HG03575 (cell line): ENCODE results near the gene PABPC3.

Source experiments
- ATAC-seq: cut with Tn5 transposase; IDR thresholded peaks from one replicate; pipeline ENCODE4 v1.9.1; 2021; ENCODE audit not compliant: unreplicated experiment, insufficient number of reproducible peaks, low FRiP score; ENCODE audit errors: extremely low read depth

Gene PABPC3

DNA sequence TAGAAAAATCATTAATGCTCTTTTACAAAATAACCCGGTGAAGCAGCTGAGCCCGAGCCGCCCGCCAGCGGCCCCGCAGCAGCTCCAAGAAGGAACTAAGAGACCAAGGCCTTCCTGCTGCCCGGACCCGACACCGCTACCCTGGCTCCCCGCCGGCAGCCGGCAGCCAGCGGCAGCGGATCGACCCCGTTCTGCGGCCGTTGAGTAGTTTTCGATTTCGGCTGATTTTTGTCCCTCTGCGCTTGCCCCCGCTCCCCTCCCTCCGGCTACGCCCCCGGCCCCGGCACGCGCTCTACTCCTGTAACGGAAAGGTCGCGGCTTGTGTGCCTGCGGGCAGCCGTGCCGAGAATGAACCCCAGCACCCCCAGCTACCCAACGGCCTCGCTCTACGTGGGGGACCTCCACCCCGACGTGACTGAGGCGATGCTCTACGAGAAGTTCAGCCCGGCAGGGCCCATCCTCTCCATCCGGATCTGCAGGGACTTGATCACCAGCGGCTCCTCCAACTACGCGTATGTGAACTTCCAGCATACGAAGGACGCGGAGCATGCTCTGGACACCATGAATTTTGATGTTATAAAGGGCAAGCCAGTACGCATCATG, at the start of gene PABPC3:
TSS of gene PABPC3 (plus strand) at position 286 of the 603 bp plus-strand sequence. CDS start at position 349, 63 bp downstream.
- ATAC-seq: no peak

DNA sequence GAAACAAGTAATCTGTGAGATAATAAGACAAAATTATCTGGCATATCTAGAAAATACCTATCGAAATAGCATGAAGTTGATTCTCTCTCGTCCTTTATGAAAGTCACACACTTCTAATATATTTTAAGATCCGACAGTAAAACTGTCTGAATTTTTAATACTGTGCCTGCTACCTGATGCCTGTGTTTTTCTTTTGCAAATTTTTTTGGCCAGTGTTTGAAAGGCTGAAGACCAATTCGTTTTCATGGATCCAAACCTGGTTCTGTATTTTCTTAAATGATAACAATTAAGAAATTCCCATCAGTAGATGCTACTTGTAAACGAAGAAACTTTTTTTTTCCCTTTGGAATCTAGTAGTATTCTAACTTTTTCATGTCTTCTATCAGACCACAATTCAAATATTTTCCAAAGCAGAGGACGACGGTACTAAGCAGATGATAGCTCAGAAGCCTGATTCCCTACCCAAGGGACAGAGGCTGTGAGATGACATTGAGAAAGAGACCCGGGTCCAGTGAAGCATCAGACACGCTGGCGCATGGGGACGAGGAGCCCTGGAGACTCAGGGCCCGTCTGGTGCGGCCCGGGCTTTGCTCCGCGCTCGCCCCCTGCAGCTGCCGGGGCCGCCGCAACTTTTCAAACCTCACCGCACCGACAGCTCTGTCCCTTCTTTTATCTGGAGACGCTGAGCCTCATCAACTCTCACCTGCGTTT, 49.5 kb upstream of the PABPC3 start:
- ATAC-seq: no peak

DNA sequence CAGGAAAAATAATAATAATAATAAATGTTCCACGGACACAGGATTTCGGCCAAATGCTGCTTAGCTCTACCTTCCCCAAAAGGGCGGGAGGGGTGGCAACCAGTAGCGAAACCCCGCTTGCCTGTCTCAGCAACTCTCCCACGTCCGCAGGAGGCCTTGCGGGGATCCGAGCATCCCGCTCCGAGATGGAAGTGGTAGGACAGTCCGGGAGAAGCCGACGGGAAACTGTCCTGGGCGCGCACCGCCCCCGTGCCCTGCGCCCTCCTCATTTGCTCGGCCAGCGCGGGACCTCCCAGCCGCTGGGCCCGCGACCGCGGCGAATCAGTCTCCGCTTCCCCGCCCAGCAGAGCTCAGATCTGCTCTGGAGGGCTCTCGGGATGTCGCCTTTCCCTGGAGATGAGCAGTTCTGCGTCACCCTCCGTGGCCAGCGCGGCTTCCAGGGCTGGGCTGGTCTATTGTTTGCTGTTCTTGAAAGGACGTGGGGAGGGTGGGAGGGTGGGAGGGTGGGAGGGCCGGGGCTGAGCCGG, 48.9 kb upstream of the PABPC3 start:
- no peak for ATAC-seq

GRCh38 chr13:25051065-25051464, 44.9 kb upstream of the PABPC3 start:
- ATAC-seq: no peak

GRCh38 chr13:25059166-25059565, 36.8 kb upstream of the PABPC3 start:
- ATAC-seq: no peak

DNA sequence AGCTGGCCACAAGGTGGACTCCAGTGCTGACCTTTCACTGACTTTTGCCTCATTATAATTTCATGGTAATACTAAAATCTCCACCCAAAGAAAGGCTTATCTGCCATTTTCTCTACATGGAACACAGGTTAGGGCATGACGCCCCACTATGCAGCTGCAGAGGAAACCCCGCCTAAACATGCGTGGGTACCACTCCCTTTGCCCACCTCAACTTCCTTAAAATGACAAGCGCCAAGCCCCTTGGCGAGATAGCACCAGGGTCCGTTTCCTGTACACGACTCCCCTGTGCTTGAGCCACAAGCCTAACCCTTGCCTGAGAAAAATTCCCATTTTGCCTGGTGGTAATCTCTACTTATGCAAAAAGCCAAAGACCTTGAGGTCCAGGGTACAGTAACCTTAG, 36.0 kb upstream of the PABPC3 start:
- ATAC-seq: no peak

DNA sequence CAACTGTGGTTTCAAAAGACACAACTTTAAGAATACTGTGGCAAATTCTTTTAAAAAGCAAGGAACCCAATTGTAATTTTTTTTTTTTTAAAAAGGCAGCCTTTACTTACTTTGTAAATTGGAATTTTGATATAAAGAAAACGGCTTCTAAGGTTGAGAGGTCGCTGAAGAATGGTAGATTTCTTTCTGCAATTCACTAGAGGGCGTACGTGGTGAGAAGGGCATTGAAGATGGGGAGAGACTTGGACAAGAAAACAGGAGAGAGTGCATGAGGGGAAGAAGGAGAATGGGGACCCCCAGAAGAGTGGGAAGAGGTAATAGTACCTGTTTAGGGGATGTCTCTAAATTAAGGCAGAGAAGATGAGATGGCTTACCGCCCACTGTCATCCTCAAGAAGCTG, 33.5 kb upstream of the PABPC3 start:
- ATAC-seq: no peak

GRCh38 chr13:25064396-25064795, 31.5 kb upstream of the PABPC3 start:
- ATAC-seq: no peak

DNA sequence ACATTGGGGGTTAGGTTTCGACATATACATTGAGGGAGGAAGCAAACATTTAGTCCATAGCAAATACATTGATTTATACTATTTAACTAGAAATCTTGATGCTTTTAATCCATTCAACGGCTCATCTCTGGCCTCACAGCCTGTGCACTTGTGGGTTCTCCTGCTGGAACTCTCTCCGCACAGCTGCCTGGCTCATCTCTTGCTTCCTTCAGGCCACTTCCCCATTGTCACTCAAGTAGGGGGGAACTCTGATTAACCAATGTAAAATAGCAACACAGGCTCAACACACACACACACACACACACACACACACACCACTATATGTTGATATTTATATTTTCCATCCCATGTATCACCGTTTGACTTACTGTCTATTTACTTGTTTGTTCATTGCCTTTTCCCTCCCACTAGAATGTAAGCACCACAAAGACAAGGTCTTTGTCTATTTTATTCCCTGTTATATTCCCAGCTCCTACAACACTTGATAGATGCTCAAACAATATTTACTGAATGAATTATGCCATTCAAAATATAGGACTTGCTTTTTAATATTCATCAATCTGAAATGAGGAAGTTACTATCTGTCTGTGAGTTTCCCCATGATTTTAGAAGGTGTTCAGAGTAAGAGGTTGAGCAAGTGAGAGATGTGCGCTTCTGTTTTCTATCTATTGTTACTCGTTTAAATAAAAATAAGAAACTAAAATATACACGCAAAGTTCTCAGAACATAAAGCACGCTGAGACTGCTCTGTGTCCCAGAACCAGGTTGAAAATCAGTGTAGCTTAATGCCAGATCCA, 29.8 kb upstream of the PABPC3 start:
- ATAC-seq: no peak

GRCh38 chr13:25067064-25067463, 28.9 kb upstream of the PABPC3 start:
- ATAC-seq: no peak

DNA sequence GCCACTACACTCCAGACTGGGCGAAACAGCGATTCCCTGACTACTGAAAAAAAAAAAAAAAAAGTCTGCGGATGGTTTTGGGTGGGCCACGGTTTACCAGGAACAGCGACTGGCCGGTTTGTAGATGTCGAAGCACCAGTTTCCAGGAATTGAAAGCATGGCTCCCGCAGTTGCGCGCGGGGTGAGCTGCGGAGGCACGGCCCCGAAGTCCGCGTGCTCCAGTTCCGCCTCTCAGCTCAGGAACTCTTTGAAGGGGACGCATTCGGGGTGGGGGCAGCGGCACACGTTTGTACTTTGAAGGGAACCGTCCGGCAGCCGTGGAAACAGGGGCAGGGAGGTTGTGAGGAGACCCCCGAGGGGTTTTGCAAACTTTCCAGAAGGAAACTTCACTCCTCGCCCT, 27.1 kb upstream of the PABPC3 start:
- no peak for ATAC-seq

- ATAC-seq: no peak
These were observed 26.7 kb upstream of the PABPC3 start for GRCh38 chr13:25069236-25069635.

- no peak for ATAC-seq
These were observed 26.0 kb upstream of the PABPC3 start for GRCh38 chr13:25069911-25070310.

GRCh38 chr13:25080773-25081172, 15.2 kb upstream of the PABPC3 start:
- no peak for ATAC-seq

DNA sequence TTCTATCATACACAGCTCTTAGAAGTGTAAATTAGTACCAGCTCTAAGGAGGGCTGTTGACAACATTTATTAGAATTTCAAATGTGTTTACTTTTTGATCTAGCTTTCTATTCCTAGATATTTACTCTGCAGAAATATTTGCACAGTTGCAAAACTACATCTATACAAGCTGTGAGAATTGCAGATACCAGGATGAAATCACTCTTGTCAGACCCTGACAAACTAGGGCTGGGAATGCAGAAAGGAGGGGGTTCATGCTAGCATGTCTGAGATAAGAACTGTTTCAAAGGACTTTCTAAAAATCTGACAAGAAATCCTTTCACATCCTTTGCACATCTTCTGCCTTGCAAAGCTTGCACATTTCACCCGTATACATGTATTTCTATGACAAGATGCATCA, 11.8 kb upstream of the PABPC3 start:
- ATAC-seq: no peak

- ATAC-seq: no peak
These were observed 10.7 kb upstream of the PABPC3 start for GRCh38 chr13:25085125-25085742.

DNA sequence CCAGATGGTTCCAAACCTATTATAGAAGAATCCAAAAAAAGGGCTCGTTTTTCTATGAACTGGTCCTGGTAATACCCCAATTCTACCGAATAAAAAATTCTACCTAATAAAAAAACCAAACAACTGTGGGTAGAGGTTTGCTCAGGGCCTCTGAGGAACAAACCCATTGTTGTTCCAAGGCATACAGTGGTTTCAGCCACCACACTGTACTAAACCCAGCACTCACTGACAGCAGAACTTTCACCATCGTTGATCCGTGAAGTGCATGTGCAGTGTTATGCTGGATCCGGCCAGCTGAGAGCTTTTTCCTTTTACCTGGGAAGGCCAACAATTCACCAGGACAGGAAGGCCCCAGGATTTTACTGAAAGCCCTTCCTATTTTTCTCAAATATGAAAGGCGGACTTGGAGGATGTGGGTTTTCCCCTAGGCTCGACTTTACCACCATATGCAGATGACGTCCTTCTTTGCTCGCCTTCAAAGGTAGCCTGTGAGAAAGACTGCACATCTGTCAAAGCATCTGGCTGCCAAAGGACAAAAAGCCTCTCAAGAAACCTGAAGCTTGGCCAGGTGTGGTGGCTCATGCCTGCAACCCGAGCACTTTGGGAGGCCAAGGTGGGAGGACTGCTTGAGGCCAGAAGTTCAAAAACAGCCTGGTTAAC, 7.2 kb upstream of the PABPC3 start:
- ATAC-seq: no peak

DNA sequence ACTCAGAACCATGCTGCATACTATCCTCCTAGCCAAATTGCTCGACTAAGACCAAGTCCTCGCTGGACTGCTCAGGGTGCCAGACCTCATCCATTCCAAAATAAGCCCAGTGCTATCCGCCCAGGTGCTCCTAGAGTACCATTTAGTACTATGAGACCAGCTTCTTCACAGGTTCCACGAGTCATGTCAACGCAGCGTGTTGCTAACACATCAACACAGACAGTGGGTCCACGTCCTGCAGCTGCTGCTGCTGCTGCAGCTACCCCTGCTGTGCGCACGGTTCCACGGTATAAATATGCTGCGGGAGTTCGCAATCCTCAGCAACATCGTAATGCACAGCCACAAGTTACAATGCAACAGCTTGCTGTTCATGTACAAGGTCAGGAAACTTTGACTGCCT, 1.5 kb downstream of the PABPC3 start:
- ATAC-seq: no peak

- no peak for ATAC-seq
These were observed 7.8 kb downstream of the PABPC3 start for GRCh38 chr13:25103711-25104110.
